K562 (cell line): Measurements from ENCODE around the gene IGF2R. TPM values are rescaled to one million over a fixed set of nuclear protein-coding genes. Genes with fewer than 3 reads are reported as not detected.
A peak's percentile ranks its signal among the peaks of the same experiment; 100 is the strongest.
"Not testable (repeated sequence)": the region's sequence is repeated elsewhere in the genome, so short reads cannot be mapped to it uniquely, and the experiment has no call there.

Experiments
- ATAC-seq: fragments of 200-7000 bp; cut with Tn5 transposase; 3 replicates; pipeline ENCODE4 v1.9.1; 2020; ENCODE audit warnings: moderate library complexity
- BruUV-seq: library from RNA; stranded (reverse); fragments of 400-500 nt; replicated peaks from 2 replicates; lab custom pipeline; 2021; lab: Mats Ljungman, UMichigan
- CTCF ChIA-PET: fragments of 300-600 bp; formaldehyde crosslinking; extraction: SDS; loops from one replicate; lab custom pipeline; 2021; ENCODE audit warnings: low intra/inter-chr PET ratio; lab: Yijun Ruan, JAX
- POLR2A ChIA-PET: fragments of 300-600, 350-650 bp; sonication (Branson Sonifier 250); formaldehyde crosslinking; extraction: SDS; loops from one replicate; lab custom pipeline; 2021; ENCODE audit warnings: antibody characterized with exemption, inconsistent platforms; lab: Yijun Ruan, JAX
- DNase-seq, 4 experiments: peaks; one replicate each; pipeline versions ENCODE4 v3.0.0 to v3.0.0-alpha.2; 2011 to 2018; ENCODE audit warnings: low spot score in 3 of 4, mixed read lengths in 3 of 4; ENCODE audit errors: extremely low read depth in 1 of 4
- FAIRE-seq: peaks from 2 replicates; lab custom pipeline; 2011; peaks lifted over from hg19 to GRCh38; lab: Jason Lieb, UNC
- H2AFZ ChIP-seq: 2 replicates; pipeline ENCODE4 v1.6.0; 2011; ENCODE audit warnings: low read depth, low read length, control low read depth, inconsistent platforms
- H3K27ac ChIP-seq: fragments of 200-600 bp; 3 replicates; pipeline ENCODE4 v1.8.0; 2011; ENCODE audit warnings: low read depth, mild to moderate bottlenecking, control low read depth, inconsistent platforms, low read length, moderate library complexity, mixed read lengths; ENCODE audit errors: extremely low read depth
- H3K27me3 ChIP-seq, 2 experiments: fragments of 300-600 bp in 1 of 2; 2 replicates in 1 of 2; 3 replicates in 1 of 2; pipeline versions ENCODE4 v1.6.0 to v1.8.0; 2011; ENCODE audit warnings: inconsistent platforms in 2 of 2, low read length in 2 of 2, mild to moderate bottlenecking in 1 of 2, mixed read lengths in 1 of 2, moderate library complexity in 1 of 2; ENCODE audit not compliant: control insufficient read depth in 2 of 2, insufficient read depth in 2 of 2
- H3K36me3 ChIP-seq: fragments of 300-600 bp; 3 replicates; pipeline ENCODE4 v1.8.0; 2011; ENCODE audit warnings: mild to moderate bottlenecking, low read length, inconsistent platforms; ENCODE audit not compliant: control insufficient read depth, insufficient read depth
- H3K4me1 ChIP-seq, 2 experiments: fragments of 200-600 bp in 1 of 2; replicated peaks in 1 of 2; 2 replicates in 1 of 2; 3 replicates in 1 of 2; pipeline versions ENCODE4 v1.5.1 to v1.8.0; 2011; ENCODE audit warnings: inconsistent platforms in 2 of 2, low read length in 2 of 2, mild to moderate bottlenecking in 1 of 2, mixed read lengths in 1 of 2, moderate library complexity in 1 of 2; ENCODE audit not compliant: control insufficient read depth in 2 of 2, insufficient read depth in 2 of 2
- H3K4me2 ChIP-seq: 2 replicates; pipeline ENCODE4 v1.6.1; 2011; ENCODE audit warnings: low read length, control low read depth, inconsistent platforms, mixed read lengths; ENCODE audit not compliant: insufficient read depth
- H3K4me3 ChIP-seq: fragments of 200-600 bp; sonication (generic), shearing (Covaris generic); 2 replicates; pipeline ENCODE4 v1.5.1; 2016; ENCODE audit warnings: control low read depth, inconsistent platforms
- H3K79me2 ChIP-seq: fragments of 200-600 bp; 3 replicates; pipeline ENCODE4 v1.8.0; 2011; ENCODE audit warnings: low read length, inconsistent platforms; ENCODE audit not compliant: control insufficient read depth, insufficient read depth
- H3K9ac ChIP-seq, 2 experiments: 2 replicates each; pipeline versions ENCODE4 v1.6.0 to v1.6.1; 2011; ENCODE audit warnings: low read depth in 2 of 2, low read length in 2 of 2, control low read depth in 1 of 2, inconsistent platforms in 1 of 2, mild to moderate bottlenecking in 1 of 2, mixed read lengths in 1 of 2; ENCODE audit not compliant: insufficient read depth in 1 of 2
- H3K9me1 ChIP-seq: one replicate; pipeline ENCODE4 v1.6.0; 2011; ENCODE audit warnings: inconsistent platforms, mild to moderate bottlenecking, low read length, moderate library complexity; ENCODE audit not compliant: control insufficient read depth, insufficient read depth
- H3K9me3 ChIP-seq: replicated peaks from 2 replicates; pipeline ENCODE4 v1.5.1; 2011; ENCODE audit warnings: low read depth, low read length, inconsistent platforms; ENCODE audit not compliant: control insufficient read depth, insufficient read depth
- H4K20me1 ChIP-seq: replicated peaks from 2 replicates; pipeline ENCODE4 v1.6.1; 2011; ENCODE audit warnings: low read length, inconsistent platforms, mixed read lengths; ENCODE audit not compliant: control insufficient read depth, insufficient read depth
- ARID1B ChIP-seq: fragments of 450-650 bp; IDR thresholded peaks from 2 replicates; pipeline ENCODE4 v1.6.1; 2016; ENCODE audit warnings: antibody characterized with exemption, mild to moderate bottlenecking, inconsistent platforms
- KLF6 ChIP-seq: fragments of 250-450 bp; sonication (Bioruptor Pico); IDR thresholded peaks from 2 replicates; pipeline ENCODE4 v1.4.0; 2020; ENCODE audit warnings: mild to moderate bottlenecking, moderate library complexity, borderline replicate concordance
- POLR2A ChIP-seq: fragments of 450-650 bp; conservative IDR thresholded peaks from 2 replicates; pipeline ENCODE4 v1.6.1; 2016
- POLR2AphosphoS2 ChIP-seq: IDR thresholded peaks from 2 replicates; pipeline ENCODE4 v1.6.1; 2012; ENCODE audit warnings: low read length, improper control_type of control experiment
- WGBS: fragments of 100-300 bp; shearing (Covaris generic); methylation state at CpG from one replicate; pipeline ENCODE4 v1.1.6; 2016; ENCODE audit warnings: low coverage, mixed read lengths; ENCODE audit not compliant: insufficient coverage; ENCODE audit errors: missing lambda C conversion rate; 5-methylcytosine and 5-hydroxymethylcytosine counted together
- in situ Hi-C: fragments of 300-500 bp; cut with MboI; formaldehyde crosslinking; loops from 4 replicates; pipeline ENCODE4 v1.15.0; 2018; ENCODE audit warnings: inconsistent platforms, mixed read lengths
- intact Hi-C: fragments of 100-400 bp; cut with micrococcal nuclease; formaldehyde crosslinking; loops from 2 replicates; pipeline ENCODE4 v1.14.2; 2022
- polyA plus RNA-seq, 8 experiments: library from polyadenylated mRNA; depleted of rRNA in 4 of 8; stranded (reverse) in 5 of 8; unstranded in 3 of 8; fragments of >200 nt; fragmentation: Nextera tagmentation in 2 of 8; fragmentation: Illumina TruSeq in 1 of 8; extraction: Ambion mirVana in 2 of 8; extraction: Trizol in 1 of 8; gene quantifications; 2 replicates each; pipeline versions ENCODE4 v1.2.1 to v1.2.3, GENCODE V29; 2011 to 2014; ENCODE audit warnings: inconsistent platforms in 1 of 8, missing spikeins in 1 of 8
- total RNA-seq, 7 experiments: library from RNA; depleted of rRNA in 6 of 7; stranded (reverse); fragments of >200 nt in 6 of 7; fragmentation: Illumina TruSeq in 2 of 7; extraction: Trizol in 2 of 7; gene quantifications; 2 replicates each; pipeline versions ENCODE4 v1.2.1 to v1.2.3, GENCODE V29; 2011 to 2021; ENCODE audit warnings: low replicate concordance in 1 of 7

Gene IGF2R
- total and polyA plus RNA-seq, 9 of the 15 experiments (the other 6 are each of a cell fraction or from before 2014, with no cell fraction given), result 3.5 to 92.3 (median 34.5) TPM

GRCh38 chr6:160111806-160112205 is 142.9 kb downstream of the IGF2R start:
- intact Hi-C loops, result no loop called here
- ChIA-PET CTCF (no interaction called here), POLR2A (interaction anchor here (1.0 kb wide), 1 partner anchor 10 kb away, joined by 3 read pairs; no protein-coding TSS in a partner anchor)
- TF ChIP-seq POLR2AphosphoS2 (0 out of 2 replicates have a peak, but pooled peaks have one; percentile 18), KLF6 (CRISPR knock-in tag) (no peak)
- DNase-seq (no peak), ATAC-seq (no peak), FAIRE-seq (no peak)
- H3K4me3 ChIP-seq, result no peak overlapping the region
- in situ Hi-C loops, result no loop called here
- no peaks in the 10 kb centered on the region for H3K9me1 ChIP-seq
- no peak overlapping the region for H3K4me2 ChIP-seq
- H3K27me3 ChIP-seq, result no peaks in the 10 kb centered on the region
- WGBS, result 63% methylated on average over 4 of the region's 4 CpGs
- no peaks in the 10 kb centered on the region for H3K9me3 ChIP-seq
- no peaks in the 10 kb centered on the region for H3K79me2 ChIP-seq
- no TSS peak for BruUV-seq
- no peak overlapping the region for H3K9ac ChIP-seq
- H2AFZ ChIP-seq, result no peak overlapping the region
- H3K4me1 ChIP-seq, result no peaks in the 10 kb centered on the region
- H3K36me3 ChIP-seq, result peaks cover 12% of the 10 kb centered on the region; the same call in 1 of the 3 replicates
- H4K20me1 ChIP-seq, result peaks cover 6% of the 10 kb centered on the region; the same call in 1 of the 2 replicates
- H3K27ac ChIP-seq, result no peak overlapping the region

GRCh38 chr6:160112628-160113299 is 143.9 kb downstream of the IGF2R start:
- no peak overlapping the region for H3K9ac ChIP-seq
- ChIA-PET POLR2A (interaction anchor here (0.8 to 1.0 kb wide), 2 partner anchors 11 to 25 kb away, joined by 3 read pairs; no protein-coding TSS in a partner anchor), CTCF (no interaction called here)
- WGBS, result 92% methylated on average over 6 of the region's 6 CpGs
- no peak overlapping the region for H3K27ac ChIP-seq
- BruUV-seq, result no TSS peak
- no peak overlapping the region for H2AFZ ChIP-seq
- H3K36me3 ChIP-seq, result peaks cover 4% of the 10 kb centered on the region; the same call in 1 of the 3 replicates
- no peak for ATAC-seq
- H3K27me3 ChIP-seq, result no peaks in the 10 kb centered on the region
- TF ChIP-seq ARID1B, result no peak
- TF ChIP-seq POLR2A, result 0 out of 2 replicates have a peak, but pooled peaks have one; percentile 17
- H3K79me2 ChIP-seq, result no peaks in the 10 kb centered on the region
- intact Hi-C loops, result no loop called here
- no peak for FAIRE-seq
- no peaks in the 10 kb centered on the region for H3K4me1 ChIP-seq
- no peaks in the 10 kb centered on the region; the same call in 1 of the 2 replicates for H3K9me3 ChIP-seq
- in situ Hi-C loops, result no loop called here
- no peak overlapping the region for H3K4me2 ChIP-seq
- H3K9me1 ChIP-seq, result no peaks in the 10 kb centered on the region
- H4K20me1 ChIP-seq, result peaks cover 5% of the 10 kb centered on the region; the same call in 1 of the 2 replicates
- DNase-seq, result no peak
- H3K4me3 ChIP-seq, result no peak overlapping the region

GRCh38 chr6:160114536-160114935 is 145.7 kb downstream of the IGF2R start:
- H2AFZ ChIP-seq, H3K9me1 ChIP-seq, DNase-seq, H3K9me3 ChIP-seq, H3K27ac ChIP-seq, CTCF ChIA-PET, H3K4me1 ChIP-seq, H3K36me3 ChIP-seq, in situ Hi-C loops, intact Hi-C loops, H3K4me3 ChIP-seq, H3K27me3 ChIP-seq, H3K79me2 ChIP-seq, BruUV-seq, H3K9ac ChIP-seq, FAIRE-seq, ATAC-seq, H4K20me1 ChIP-seq, H3K4me2 ChIP-seq: not testable (repeated sequence)
- POLR2A ChIA-PET, result interaction anchor here (1.1 to 1.4 kb wide), 2 partner anchors 13 to 15 kb away, joined by 4 read pairs; no protein-coding TSS in a partner anchor
- 96% methylated on average over 10 of the region's 29 CpGs for WGBS
